GM10847 (cell line): ENCODE data around the gene WDR62.

Experiments
- POLR2A ChIP-seq: IDR thresholded peaks from 2 replicates; pipeline ENCODE4 v1.6.1; 2011; ENCODE audit not compliant: insufficient read length; ENCODE audit errors: extremely low read depth

WDR62 gene

DNA sequence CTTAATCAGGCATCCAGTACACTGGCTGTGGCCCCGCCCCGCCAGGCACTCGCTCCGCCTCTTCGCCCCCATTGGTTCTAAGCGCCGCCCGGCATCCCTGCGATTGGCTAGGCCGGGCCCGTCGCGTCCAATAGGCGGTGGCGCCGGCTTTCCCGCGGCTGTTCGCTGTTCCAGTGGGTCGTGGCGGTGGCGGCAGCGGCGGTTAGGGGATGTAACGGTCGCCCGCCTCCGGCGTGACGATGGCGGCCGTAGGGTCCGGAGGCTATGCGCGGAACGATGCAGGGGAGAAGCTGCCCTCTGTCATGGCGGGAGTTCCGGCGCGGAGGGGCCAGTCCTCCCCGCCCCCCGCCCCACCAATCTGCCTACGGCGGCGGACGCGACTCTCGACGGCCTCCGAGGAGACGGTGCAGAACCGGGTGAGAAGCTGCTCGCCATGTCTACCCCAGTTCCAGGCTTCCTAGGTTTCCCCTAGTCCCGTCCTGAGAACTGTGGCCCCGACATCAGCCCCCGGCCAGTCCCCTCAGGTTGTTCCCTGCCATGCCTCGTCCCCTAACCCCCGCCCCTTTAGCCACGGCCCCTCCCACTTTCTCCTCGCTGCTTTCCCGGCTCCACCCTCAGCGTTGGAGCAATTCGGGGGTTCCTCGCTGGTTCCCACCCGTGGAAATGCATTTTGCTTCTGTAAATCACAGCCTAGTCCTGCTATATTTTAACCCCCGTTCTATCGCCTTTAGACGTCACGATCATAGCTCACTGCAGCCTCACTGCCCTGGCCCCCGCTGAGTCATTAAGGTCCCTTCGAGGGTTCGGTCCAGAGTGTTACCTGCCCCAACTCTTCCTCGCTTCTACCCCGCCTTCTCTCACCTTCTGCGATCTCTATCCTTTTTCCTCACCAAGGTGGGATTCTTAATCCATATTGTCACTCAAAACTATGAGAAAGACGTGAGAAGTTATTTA lies at the start of gene WDR62:
Gene WDR62, plus strand, starts transcription at position 165 of the 954 bp plus-strand sequence. Its CDS starts 75 bp downstream, at position 240.
- peak; percentile 50 for TF ChIP-seq POLR2A

DNA sequence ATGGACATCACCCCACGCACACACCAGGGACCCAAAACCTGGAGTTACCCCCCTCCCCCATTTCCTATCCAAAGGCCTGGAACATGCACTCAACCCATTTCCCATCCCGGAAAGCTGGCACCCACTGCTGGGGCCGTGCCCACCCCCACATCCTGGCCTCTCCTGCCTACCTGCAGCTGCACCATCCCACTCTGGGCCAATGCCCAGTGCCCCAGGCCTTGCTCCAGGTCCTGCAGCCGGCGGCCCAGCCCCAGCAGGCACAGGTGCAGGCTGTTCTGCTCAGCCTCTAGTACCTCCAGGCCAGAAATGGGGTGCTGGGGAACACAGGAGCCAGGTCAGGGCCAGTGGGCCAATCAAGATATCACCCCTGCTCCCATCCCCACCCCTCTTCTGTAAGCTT lies 47.7 kb upstream of the WDR62 start:
- TF ChIP-seq POLR2A, result no peak

DNA sequence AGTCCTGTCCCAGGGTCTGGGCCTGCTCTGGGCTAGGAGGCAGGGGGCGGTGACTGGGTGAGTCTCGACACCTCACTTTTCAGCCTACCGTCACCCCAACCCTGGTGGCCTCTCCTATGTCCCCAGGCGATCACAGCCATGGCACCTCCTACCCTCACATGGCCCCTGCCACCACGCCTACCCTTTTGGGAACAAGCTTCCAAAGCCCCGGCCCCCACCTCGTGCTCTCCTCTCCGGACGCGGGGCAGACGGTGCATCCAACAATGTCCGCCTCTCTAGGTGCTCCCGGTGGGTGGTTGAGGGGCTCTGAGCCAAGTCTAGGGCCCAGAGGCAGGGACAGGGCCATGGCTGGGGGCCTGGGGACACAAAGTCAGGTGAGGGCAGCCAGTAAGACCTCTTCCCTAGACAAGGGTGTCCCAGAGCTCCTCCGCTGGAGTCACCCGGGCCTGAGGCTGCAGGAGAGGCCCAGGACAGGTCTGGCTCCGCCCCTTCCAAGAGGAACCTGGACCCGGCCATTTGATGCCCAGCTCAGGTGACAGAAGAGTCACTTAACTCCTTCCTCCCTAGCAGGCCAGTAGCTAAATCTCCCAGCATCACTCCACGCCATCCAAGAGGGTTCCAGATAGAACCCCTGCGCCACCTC lies 46.2 kb upstream of the WDR62 start, which contains the start of gene SYNE4:
Gene SYNE4, minus strand, starts transcription at position 478 of the 643 bp plus-strand sequence. Its CDS starts 132 bp downstream, at position 346.
- no peak for TF ChIP-seq POLR2A

DNA sequence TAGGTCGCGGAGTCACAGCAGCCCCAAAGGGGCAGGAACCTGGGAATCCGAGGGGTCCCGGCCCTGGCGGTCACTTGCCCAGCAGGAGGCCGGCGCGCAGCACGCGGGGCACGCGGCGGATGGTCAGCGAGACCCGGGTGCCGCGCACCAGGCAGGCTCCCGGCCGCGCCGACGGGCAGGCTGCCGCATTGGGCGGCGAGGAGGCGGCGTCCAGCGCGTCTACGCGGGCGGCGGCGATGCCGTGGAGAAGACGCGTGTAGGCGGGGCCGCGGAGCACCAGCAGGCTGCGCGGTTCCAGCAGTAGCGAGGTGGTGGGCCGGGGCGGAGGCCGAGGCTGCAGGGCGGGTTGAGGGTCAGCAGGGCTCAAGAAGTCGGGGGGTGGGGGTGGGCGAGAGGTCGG lies 45.5 kb upstream of the WDR62 start:
- no peak for TF ChIP-seq POLR2A

DNA sequence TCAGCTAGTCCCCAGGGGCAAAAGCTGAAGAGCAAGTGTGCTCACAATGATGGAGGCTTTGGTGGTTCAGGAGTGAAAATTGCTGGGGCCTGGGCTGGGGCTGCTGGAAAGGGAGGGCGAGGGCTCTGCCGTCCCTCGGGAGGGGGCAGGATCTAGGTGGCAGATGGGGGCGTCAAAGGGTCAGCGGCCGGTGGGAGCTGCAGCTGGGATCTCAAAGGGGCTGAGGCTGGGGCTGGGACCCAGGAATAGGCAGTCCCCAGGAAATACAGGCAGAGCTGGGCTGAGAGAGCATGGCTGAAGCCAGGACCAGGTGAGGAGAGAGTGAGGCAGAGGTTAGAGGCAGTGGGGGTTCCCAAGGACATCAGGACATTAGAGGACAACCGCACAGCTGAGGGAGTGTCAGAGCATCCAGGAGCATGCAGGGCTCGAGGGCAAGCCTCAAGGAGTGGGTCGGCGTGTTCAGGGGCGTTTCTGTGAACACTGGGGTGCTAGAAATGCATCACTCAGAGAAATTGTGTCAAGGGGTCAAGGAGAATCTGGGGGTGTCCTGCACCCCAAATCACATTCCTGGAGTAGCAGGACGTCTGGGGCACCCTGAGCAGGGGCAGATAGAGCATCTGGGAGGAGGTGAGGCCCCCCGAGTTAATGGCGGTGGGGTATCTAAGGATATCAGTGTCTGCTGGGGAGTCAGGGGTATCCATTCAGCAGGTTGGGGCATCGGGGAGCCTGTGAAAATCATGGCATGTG lies 44.9 kb upstream of the WDR62 start:
- no peak for TF ChIP-seq POLR2A

DNA sequence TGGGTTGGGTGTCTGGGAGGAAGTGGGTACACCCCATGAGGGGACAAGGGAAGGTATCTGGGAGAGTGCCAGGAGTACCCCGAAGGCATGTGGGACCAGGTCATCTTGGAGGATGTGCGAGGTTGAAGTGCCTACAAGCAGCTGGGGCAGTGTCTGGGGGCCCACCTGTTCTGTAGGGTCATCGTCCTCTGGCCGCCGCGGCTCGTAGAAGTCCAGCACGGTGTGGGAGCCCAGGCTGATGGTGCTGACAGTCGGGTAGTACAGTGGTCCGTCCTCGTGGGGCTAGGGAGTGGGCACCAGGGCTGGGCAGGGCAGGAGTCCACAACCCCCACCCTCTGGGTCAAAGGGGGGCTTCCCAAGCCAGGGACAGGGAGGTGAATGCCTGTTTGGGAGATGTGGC lies 44.3 kb upstream of the WDR62 start:
- no peak for TF ChIP-seq POLR2A

DNA sequence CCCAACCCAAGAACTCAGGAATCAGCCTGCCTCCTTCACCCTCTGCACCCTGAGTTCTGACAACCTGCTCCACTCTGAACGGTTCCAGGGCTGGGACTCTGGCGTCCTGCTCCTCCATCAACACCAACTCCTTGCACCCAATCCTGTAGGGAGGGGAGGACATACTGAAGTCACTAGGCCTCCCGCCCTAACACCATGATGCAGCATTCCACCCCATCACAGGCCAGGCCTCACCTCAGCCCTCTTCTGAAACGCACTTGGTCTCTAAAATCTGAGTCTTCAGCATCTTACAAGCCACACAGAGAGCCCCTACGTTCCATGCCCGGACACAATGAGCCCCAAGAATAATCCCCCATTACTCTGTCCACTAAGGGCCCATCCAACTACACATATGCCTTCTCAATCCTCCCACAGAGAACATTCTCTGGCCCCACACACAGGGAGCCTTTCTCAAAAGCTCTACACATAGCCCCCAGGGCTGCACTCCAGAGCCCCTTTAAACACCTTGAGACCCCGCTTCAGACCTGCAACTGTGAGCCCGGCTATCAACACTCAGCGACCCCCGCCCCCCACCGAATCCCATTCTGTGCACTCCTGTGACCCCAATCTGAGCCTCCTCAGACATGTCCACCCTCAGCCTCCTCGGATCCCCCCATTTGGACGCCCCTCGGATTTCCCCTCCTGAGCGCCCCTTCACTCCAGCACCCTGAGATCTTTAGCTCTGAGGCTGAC lies 41.3 kb upstream of the WDR62 start:
- no peak for TF ChIP-seq POLR2A

DNA sequence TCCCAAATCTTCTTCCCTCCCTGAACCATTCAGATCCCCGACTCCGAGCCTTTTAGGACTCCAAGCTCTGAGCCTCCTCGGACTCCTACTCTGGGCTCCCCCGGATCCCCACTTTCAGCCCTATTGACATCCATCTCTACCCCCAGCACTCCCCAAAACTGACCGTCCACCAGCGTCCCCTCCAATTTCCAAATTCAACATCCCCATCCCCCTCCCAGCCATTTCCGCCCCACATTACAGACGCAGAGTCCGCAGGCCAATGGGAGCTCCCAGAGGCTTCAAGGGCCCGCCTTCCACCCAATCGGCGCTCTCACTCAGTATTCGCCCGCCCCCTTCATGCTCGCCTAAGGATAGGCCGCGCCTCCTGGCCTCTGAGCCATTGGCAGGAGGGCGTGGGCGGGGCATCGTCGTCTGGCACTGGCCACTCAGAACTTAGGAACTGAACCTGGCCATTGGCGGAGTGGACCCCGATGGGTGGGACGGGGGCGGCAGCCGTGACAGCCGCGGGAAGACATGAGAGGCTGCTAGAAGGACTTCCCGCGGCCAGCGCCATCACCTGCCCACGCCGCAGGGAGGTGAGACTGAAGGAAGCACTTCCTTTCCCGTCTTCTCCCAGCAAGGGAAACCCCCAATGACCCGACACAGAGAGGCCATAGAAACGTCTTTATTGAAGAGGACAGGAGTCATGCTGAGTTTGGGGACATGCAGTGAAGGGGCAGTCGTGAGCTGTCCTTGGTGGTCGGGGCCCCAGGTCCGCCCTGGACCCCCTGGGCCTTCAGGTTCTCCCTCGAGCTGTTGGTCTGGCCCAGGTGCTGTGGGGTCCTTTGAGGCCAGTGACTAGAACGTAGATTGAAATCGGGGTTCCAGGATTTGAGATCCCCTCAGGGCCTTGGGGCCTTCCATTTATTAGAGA lies 40.4 kb upstream of the WDR62 start, which contains the start of gene ALKBH6:
Gene ALKBH6, minus strand, starts transcription at position 202 of the 913 bp plus-strand sequence. CDS start 816 bp downstream, outside the sequence.
- peak; percentile 58 for TF ChIP-seq POLR2A

DNA sequence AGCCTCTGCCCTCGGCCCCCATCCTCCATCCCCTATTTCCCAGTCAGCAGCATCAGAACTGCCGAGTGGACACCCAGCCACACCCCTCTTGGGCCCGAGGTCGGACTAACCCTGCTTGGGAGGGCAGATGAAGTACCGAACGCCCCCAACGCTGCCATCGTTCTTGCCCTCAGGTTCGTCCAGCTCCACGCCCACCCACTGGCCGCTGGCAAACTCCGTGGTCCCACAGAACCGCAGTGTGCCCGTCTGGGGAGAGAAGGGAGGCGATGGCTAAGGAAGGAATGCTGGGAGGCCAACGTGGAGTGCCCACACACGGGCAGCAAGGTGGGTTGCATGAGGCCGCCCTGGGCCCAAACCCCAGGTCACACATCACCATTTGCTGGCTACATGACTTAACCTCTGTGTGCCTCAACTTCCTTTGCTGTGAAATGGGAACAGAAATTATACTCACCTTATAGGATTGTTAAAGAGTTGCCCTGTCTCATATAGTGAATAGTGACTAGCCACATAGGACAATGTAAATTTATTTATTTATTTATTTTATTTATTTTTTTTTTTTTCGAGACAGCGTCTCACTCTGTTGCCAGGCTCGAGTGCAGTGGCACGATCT lies 35.5 kb upstream of the WDR62 start:
- no peak for TF ChIP-seq POLR2A

DNA sequence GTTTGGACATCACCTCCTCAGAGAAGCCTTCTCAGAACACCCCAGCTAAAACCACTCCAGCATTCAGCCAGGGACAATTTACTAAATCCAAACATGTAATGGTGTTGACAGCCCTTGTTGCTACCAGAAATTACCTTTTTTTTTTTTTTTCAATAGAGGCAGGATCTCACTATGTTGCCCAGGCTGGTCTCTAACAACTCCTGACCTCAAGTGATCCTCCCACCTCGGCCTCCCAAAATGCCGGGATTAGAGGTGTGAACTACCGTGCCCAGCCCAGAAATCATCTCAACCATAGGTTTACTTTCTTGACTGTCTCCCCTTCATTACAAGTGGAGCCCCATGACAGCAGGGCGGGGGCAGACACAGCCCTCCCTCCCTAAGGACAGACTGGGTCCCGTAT lies 31.3 kb upstream of the WDR62 start:
- TF ChIP-seq POLR2A, result no peak

DNA sequence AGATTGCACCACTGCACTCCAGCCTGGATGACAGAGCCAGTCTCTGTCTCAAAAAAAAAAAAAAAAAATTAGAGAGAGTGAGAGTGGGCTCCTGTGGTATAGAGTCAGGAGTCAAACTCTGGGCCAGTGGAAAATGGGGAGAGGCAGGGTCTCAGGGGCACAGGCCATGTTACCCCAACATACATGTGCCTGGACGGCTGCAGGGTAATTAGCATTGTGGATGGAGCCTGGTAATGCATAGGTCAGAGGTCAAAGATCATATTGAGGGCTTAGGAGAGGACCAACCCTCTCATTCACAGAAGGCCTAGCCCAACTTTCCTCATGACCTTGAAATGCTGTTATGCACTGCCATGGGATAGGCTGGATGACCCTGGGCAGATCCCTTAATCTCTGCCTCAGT lies 29.2 kb upstream of the WDR62 start:
- no peak for TF ChIP-seq POLR2A

DNA sequence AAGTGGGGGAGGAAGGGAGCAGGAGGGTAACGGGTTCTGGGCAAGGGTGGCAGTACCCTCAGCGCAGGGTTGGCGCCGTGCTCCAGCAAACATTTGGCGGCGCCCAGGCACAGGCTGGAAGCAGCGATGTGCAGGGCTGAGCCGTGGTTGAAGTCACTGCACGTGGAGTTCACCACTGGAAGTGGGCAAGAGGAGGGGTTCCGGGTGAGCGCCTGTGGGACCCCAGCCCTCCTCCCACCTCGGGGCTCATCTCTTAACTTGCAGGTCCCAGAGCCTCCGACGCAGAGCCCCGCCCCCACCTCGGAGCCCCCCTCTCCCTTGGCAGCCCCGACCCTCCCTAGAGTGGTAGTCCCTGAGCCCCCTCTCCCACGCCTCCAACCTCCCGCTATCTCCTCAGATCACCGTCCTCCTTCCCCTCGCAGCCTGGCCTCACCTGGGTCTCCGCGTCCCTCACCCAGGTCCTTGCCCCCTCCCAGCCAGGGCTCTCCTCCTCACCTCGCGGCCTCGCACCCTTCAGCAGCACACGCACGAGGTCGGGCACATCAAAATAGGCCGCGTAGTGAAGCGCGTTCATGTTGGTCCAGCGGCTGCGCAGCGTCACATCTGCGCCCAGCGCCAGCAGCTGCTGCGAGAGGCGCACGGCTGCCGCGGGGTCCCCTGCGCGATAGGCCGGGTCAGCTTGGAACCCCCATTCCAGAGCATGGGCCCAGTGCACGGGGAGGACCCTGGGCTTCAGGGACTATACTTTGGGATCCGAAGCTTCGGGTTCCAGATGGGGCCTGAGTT lies 28.4 kb upstream of the WDR62 start:
- TF ChIP-seq POLR2A, result no peak

DNA sequence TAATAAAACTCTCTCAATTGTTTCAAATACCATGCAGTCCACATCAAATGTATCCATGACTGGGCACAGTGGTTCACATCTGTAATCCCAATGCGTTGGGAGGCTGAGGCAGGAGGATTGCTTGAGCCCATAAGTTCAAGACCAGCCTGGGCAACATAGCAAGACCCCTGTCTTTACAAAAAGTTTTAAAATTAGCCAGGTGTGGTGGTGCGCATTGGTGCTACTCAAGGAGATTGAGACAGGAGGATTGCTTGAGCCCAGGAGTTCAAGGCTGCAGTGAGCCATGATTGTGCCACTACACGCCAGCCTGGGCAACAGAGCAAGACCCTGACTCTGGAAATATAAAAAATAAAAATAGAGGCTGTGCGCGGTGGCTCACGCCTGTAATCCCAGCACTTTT lies 27.0 kb upstream of the WDR62 start:
- no peak for TF ChIP-seq POLR2A
